Activated CD8-positive, alpha-beta memory T cell treated with anti-CD3 and anti-CD28 coated beads, Interleukin-2, amount 50 U/mL, for 1 hour (primary cell): ENCODE data around the gene CEP76.
"Not testable (repeated sequence)": the region's sequence is repeated elsewhere in the genome, so short reads cannot be mapped to it uniquely, and the experiment has no call there.

Experiments
- DNase-seq: peaks from one replicate; pipeline ENCODE4 v3.0.0-alpha.2; 2020; ENCODE audit errors: extremely low read depth

Gene CEP76

DNA sequence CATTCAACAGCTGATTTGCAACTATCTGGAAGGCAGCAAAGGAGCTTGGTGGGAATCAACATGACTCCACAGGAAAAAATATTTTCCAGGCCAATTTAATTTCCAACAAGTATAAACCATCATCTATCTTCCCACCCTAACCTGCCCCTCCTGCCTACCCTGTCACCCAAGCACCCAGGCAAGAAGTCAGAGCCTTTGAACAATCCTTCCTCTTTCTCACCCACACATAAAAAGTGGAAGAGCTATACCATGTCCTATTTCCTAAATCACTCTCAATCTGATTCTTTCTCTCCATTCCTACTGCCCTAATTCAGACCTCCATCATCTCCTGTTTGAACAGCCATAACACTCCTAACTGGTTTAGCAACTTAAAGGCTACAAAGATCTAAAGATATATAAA, 57.3 kb downstream of the CEP76 start:
- no peak for DNase-seq

DNA sequence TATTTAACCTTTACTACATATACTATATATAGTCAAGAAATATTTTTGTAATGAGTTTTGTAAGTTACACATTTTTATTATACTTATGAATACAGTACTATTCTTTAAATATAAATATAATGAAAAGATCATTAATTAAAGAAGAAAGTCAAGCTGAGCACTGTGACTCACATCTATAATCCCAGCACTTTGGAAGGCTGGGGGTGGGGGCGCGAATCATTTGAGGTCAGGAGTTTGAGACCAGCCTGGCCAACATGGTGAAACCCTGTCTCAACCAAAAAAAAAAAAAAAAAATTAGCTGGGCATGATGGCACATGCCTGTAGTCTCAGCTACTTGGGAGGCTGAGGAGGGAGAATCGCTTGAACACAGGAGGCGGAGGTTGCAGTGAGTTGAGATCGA, 58.8 kb downstream of the CEP76 start:
- not testable (repeated sequence) for DNase-seq

DNA sequence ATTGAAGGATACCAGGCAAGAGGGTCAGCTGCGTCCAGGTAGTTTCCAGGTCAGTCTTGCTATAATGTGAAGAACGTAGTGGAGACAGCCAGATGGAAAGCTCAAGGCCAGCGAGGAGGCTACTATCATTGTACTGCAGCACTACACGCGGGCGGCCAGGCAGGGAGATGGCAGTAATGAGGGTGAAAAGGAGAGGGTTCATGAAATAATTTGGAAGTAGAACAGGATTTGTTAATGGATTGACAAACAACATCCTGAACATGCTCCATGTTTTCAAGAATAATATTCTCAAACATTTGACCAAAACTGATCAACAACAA, 61.7 kb downstream of the CEP76 start:
- no peak for DNase-seq

DNA sequence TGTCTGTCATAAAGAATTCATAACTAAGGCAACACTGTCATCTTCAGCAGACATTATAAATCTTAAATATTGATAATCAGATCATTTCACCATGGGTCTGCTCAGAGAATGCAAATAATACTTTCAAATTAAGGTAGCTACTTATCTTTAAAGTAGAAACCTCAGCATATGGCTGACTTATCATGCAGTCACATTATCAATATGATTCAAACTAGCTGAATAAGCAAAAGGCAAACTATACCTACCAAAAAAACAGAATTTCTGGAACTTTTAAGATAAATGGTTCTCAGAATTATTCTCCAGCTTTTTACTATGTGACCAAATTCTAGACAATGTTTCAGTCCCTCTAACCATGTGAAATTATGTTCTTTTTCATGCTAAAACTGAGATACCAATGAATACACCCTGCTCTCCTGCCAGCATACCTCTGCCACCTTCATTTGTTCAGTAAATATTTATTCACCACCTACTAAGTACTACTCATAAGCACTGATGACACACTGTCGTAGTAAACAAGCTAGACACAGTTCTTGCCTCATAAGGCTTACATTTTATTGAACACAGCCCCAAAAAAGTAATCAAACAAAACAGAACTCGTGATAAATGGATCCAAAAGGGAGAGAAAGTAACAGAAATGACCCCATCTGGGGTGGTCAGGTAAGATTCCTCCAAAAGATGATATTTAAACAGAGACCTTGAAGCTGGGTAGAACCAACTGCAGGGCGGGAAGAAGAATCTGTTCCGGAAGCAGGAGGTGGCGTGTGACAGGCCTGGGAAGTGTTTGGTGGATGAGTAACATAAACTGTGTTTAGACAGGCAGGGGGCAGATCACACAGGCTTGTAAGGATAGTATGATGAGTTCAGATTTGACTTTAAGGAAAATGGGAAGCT, 62.3 kb downstream of the CEP76 start:
- no peak for DNase-seq

DNA sequence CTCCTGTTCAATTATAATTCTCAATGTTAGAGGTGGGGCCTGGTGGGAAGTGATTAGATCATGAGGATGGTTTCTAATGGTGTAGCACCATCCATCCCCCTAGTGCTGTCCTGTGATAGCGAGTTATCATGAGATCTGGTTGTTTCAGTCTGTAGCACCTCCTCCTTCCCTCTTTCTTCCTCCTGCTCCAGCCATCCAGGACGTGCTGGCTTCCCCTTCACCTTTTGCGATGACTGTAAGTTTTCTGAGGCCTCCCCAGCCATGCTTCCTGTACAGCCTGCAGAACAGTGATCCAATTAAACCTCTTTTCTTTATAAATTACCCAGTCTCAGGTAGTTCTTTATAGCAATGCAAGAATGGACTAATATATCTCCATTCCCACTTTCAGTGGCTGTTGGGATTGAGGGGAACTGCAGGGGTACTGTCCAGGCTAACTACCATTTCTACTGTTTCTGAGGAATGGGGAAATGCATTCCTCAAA, 63.8 kb downstream of the CEP76 start:
- no peak for DNase-seq

DNA sequence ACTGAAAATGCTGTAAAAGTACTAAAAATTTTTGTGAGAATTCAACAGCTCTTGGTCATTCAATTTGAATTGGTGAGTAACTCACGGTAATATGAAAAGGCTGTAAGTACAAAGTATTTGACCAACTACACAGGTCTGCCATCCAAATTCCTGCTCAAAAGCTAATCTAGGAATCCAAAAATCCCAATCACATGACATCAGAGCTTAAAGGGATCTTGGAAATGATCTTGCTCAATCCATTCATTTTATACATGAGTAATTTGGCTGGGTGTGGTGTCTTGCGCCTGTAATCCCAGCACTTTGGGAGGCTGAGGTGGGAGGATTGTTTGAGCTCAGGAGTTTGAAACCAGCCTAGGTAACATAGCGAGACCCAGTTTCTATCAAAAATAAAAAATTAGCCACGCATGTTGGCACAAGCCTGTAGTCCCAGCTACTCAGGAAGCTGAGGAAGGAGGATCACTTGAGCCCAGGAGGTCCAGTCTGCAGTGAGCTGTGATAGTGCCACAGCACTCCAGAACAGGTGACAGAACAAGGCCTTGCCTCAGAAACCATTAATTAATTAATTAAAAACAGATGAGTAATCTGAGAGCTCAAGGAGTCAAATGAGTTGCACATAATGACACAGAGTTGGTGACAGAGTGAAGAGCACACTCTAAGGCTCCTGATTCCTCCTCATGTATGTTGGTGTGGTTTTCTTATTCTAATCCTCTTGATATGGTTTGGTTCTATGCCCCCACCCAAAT, 64.5 kb downstream of the CEP76 start:
- DNase-seq = no peak

DNA sequence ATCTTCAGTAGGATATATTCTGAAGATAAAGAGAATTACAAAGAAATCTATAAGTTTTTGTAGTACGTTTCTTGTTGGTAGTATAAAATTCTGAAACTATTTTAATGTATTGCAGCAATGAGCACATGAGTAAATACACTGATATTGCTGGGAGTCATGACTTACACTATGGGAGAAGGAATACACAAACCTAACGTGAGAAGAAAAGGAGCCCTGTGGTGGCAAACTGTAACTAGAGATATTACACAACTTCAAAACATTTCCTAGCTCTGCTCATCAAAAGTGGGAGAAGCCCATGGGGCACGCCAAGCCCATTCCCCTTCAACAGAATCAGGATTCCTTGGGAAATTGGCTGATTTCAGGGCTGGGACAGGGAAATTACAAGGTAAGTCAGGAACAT, 65.1 kb downstream of the CEP76 start:
- no peak for DNase-seq

DNA sequence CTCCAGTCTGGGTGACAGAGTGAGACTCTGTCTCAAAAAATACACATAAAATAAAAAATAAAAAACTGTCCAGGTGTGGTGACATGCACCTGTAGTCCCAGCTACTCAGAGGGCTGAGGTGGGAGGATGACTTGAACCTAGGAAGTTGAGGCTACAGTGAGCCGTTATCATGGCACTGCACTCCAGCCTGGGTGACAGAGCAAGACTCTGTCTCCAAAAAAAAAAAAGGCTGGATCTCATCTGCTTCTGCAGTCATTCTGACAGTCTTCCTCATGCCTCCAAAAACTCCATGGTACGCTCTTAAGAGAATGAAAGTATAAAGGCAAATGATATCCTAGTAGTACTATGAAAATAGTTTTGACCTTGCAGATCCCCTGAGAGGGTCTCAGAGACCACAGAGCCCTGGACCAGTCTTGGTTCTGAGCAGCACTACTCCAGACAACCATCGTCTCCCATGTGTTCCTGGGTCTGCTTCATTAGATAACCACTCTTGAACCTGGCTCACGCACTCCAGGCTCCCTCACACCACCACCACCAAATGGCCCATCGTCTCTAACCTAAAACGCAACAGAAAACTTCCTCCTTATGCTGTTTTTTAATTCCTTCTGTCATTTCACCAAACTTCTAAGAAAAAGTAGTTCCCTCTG, 70.6 kb downstream of the CEP76 start:
- no peak for DNase-seq

DNA sequence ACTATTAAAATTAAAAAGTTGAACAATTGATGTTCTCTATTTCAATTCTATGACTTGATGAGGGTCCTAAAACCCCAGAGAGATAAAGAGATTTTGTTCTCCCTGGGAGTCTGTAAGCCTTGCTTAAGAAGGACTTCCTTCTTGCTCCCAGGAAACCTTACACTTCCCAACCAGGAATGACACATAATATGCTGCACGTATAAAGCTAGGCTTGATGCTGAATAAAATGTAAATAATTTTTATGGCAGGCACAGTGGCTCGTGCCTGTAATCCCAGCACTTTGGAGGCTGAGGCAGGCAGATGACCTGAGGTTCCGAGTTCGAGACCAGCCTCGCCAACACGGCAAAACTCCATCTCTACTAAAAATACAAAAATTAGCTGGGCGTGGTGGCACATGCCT, 72.4 kb downstream of the CEP76 start:
- no peak for DNase-seq

DNA sequence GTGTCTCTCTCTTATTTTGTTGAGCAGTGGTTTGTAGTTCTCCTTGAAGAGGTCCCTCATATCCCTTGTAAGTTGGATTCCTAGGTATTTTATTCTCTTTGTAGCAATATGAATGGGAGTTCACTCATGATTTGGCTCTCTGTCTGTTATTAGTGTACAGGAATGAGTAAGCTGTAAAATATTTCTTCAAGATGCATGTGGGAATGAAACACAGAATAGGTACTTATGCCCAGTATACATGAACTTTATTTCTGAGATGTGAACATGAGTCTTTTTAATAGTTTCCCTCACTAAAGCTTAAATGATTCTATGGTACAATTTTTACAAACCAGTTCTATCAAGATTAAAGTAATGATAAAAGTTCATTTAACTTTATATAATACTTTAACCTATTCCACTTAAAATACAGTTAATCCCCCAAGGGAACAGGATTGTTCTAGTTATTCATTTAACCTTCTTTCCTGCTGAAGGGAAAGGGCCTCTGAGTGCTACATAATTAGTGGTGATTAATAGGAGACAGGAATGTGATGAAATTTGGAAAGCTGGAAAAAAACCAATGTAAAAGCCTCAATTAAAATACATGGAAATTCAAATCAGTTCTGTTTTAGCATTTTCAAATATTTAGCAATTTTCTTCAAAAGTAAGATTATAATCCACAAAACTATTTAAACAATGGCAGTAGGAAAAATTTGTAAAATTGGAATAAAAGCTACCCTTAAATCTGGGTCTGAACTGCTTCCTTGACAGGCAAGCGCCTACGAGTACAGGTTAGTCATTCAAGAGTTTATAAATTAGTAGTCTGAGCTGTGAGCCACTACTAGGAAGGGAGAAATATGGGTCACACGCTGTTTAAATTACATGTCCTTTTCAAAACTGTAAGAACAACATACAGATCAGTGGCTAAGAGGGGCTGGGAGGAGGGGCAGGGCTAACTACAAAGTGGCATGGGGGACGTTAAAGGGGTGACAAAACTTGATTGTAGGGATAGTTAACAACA, 73.5 kb downstream of the CEP76 start:
- DNase-seq = no peak

DNA sequence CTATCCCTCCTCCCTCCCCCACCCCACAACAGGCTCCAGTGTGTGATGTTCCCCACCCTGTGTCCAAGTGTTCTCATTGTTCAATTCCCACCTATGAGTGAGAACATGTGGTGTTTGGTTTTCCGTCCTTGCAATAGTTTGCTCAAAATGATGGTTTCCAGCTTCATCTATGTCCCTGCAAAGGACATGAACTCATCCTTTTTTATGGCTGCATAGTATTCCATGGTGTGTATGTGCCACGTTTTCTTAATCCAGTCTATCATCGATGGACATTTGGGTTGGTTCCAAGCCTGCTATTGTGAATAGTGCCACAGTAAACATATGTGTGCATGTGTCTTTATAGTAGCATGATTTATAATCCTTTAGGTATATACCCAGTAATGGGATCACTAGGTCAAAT, 75.3 kb downstream of the CEP76 start:
- not testable (repeated sequence) for DNase-seq

DNA sequence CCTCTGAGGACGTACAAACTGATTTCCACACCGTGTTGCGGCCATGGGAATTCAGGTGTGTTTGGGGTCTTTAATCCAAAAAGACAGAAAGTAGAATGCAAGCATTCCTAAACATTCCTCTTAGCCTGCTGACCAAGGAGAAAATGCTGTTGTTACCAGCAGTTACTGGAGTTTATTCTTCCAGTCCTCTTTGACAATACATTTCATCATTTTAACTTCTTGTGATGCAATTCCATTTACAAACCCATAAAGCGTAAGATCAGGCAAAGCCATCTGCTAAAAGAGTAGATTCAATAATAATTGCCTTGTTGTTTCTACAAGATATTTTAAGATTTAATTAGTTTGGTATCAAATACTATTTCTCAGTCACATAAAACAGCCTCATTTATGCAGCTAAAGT, 77.3 kb downstream of the CEP76 start:
- no peak for DNase-seq
